GM18502 (cell line): ENCODE data around the gene GTF2IRD1.
"Not testable (repeated sequence)": the region's sequence is repeated elsewhere in the genome, so short reads cannot be mapped to it uniquely, and the experiment has no call there.

Source experiments
- ATAC-seq: cut with Tn5 transposase; IDR thresholded peaks from one replicate; pipeline ENCODE4 v1.9.1; 2021; ENCODE audit warnings: mild to moderate bottlenecking; ENCODE audit not compliant: unreplicated experiment, poor library complexity

Gene GTF2IRD1

DNA sequence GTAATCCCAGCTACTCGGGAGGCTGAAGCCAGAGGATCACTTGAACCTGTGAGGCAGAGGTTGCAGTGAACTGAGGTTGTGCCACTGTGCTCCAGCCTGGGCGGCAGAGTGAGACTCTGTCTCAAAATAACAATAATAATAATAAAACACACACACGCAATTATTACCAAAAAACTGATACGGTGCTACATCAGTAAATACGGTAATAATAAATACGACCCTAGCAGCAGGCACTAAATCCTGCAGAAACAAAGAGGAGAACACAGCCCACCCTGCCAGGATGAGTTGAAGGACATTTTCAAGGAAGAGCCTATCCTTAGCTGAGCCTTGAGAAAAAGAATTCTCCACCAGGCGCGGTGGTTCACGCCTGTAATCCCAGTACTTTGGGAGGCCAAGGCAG lies 169.4 kb downstream of the GTF2IRD1 start:
- no peak for ATAC-seq

DNA sequence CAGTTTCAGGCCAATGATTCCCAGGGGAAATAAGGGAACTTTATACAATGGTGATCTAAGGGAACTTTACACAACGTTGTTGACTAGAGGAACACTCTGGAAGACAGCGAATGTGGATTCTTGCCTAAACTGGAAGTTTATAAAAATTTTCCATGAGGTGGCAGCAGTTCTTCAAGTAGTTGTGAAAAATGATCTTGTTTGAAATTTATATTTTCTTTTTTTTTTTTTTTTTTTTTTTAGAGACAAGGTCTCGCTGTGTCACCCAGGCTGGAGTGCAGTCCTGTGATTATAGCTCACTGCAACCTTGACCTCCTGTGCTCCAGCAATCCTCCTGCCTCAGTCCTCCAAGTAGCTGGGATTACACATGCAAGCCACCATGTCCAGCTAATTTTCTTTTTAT lies 171.7 kb downstream of the GTF2IRD1 start:
- no peak for ATAC-seq

DNA sequence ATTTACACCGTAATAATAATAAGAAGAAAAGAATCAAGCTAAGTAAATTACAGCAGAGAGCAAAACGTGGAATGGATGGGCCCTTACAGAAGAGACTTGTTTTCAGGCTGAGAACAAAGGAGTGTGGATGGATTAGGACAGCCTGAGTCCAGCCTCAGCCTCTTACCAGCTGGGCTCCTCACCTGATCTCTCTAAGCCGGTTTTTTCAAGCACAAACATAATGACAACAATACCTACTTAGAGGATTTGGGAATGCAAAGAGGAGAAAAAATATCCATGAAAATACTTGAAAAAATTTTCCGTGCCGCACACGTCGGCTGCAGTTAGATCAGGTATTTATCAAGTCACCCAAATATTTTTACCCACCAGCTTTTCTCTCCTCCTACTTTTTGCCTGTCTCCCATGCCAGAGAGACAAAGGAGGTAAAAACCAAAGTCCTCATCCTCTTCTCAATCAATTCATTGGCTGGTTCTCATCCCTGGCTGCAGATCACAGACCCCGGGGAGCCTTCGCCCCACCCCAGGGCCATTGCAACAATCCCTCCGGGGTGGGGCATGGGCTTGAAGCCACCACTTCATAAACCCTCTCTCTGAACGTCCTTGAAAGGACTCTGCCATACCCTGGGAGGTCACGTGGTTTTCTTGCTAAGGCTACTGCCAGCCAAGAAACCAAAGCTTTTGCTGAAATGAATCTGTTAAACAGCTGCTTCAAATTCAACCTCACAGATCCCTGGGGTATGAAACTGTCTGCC lies 174.1 kb downstream of the GTF2IRD1 start:
- no peak for ATAC-seq

DNA sequence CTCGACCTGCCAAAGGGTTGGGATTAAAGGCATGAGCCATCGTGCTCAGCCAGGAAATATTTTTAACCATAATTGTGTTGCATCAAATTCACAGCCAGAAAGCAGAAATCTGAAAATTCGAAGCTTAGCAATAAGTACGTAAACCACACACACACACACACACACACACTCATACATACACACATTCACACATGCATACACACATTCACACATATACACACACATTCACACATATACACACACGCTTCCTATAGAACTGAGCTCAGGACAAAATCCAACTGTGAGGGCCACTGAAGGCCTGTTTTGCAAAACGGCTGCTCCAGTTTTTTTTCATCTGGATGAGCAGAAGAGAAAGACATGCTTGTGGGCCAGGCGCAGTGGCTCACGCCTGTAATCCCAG lies 178.8 kb downstream of the GTF2IRD1 start:
- ATAC-seq = no peak

DNA sequence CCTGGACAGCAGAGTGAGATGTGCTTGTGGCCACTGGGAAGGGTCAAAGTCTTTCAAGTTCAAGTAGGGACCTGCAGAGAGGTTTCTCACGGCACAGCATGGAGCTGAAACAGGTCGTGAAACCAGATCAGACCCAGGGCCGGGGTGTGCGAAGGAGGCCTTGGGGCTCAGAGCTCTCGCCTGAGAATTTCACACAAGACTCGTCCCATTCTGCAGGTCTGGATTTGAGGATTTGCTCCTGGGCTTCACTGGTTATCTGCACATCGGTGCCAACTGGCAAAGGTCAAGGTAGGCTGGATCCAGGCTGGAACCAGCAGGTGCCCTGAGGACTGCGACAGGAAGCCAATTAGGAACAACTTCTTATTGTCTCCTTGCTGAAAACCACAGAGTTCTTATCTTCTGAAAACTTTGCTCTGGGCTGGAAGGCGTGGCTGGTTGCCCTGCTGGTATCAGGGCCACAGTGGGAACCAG lies 179.8 kb downstream of the GTF2IRD1 start:
- ATAC-seq = no peak

DNA sequence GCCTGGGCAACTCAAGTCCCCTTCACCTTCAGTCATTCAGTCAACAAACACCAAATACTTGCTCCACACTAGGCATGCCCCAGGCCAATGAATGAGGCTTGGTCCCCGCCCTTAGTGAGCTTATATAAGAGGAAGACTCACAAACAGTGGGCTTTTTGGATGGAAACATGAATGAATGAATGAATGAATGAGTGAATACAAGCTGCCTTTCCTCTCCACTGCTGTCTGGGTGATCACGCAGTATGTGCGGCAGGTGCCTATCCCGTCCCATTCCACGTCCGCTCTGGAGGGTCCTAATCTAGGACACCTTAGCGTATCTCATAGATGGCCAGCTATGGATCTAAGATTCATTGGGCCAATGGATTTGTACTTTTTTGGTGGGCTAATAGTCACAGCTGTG lies 184.0 kb downstream of the GTF2IRD1 start:
- no peak for ATAC-seq

DNA sequence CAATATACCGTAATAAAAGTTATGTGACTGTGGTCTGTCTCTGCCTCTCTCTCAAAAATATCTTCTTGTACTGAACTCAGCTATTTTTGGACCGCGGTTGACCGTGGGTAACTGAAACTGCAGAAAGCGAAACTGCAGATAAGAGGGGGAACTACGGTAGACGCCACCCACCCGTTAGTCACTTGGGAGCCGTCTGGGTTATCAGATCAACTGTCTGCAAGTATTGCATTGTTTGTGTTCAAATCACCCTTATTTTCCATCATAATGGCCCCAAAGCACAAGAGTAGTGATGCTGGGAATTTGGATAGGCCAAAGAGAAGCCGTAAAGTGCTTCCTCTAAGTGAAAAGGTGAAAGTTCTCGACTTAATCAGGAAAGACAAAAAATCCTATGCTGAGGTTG lies 196.3 kb downstream of the GTF2IRD1 start:
- ATAC-seq = peak; percentile 68

DNA sequence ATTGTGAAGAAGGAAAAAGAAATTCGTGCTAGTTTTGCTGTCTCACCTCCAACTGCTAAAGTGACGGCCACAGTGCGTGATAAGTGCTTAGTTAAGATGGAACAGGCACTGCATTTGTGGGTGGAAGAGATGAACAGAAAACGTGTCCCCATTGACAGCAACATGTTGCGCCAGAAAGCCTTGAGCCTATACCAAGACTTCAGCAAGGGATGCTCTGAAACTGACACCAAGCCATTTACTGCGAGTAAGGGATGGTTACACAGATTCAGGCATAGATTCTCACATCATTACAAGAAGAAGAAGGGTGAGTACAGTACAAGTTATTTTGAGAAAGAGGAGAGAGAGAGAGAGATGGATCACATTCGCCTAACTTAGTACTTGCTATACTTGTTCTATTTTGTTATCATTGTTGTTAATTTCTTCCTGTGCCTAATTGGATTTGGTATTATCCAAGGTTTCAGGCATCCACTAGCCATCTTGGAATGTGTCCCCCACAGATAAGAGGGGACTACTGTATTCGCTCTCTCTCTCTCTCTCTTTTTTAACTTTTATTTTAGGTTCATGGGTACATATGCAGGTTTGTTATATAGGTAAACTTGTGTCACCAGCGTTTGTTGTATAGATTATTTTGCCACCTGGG lies 196.9 kb downstream of the GTF2IRD1 start:
- ATAC-seq = peak; percentile 67

DNA sequence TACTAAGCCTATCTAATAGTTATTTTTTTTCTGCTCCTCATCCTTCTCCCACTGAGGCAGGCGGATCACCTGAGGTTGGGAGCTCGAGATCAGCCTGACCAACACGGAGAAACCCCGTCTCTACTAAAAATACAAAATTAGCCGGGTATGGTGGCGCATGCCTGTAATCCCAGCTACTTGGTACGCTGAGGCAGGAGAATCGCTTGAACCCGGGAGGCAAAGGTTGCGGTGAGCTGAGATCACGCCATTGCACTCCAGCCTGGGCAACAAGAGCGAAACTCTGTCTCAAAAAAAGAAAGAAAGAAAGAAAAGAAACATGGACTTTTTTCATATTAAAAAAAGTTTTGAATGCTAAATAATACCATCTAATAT lies 197.4 kb downstream of the GTF2IRD1 start:
- ATAC-seq = not testable (repeated sequence)
